ENCODE results near the gene ATG4C. TPM values are rescaled to one million over a fixed set of nuclear protein-coding genes. Genes with fewer than 3 reads are reported as not detected.

The ATG4C gene
- total RNA-seq, 1 experiment from 2014 or later, result 13.8 TPM

- H3K27ac ChIP-seq, result no peak overlapping the region
- no peak for DNase-seq
- CTCF ChIA-PET, result interaction anchor here (0.6 to 1.7 kb wide), 2 partner anchors 237 to 508 kb away, joined by 9 to 13 read pairs; no protein-coding TSS in a partner anchor
- intact Hi-C loops (cut with micrococcal nuclease; ENCODE audit: unreplicated experiment), result loop anchor here (5.0 to 10.0 kb wide), 3 partner anchors 340 to 663 kb away; no protein-coding TSS in a partner anchor
- POLR2A ChIA-PET (ENCODE audit: unreplicated experiment), result no interaction called here
- no peak overlapping the region for H3K4me3 ChIP-seq
- no peak for TF ChIP-seq EZH2 (IDR thresholded peaks at IDR 0.05; ENCODE audit: low read depth)
- no peak for TF ChIP-seq CTCF (conservative IDR thresholded peaks at IDR 0.05)
- H3K27me3 ChIP-seq (ENCODE audit: insufficient read depth, low read depth), result no peaks in the 10 kb centered on the region
- BruUV-seq (replicated peaks), result no TSS peak
- H2AFZ ChIP-seq, result no peak overlapping the region
- no peaks in the 10 kb centered on the region for H3K9me3 ChIP-seq (ENCODE audit: insufficient read depth, low read depth)
- H3K36me3 ChIP-seq (ENCODE audit: low read depth), result no peaks in the 10 kb centered on the region
- no peak overlapping the region for H3K4me2 ChIP-seq
- H3K9me2 ChIP-seq (ENCODE audit: insufficient read depth), result no peaks in the 10 kb centered on the region
- H3F3A ChIP-seq (ENCODE audit: insufficient read depth, low read depth), result no peaks in the 10 kb centered on the region
- H3K4me1 ChIP-seq (replicated peaks; ENCODE audit: insufficient read depth), result no peaks in the 10 kb centered on the region
- H3K79me2 ChIP-seq (ENCODE audit: low read depth), result no peaks in the 10 kb centered on the region
- no peaks in the 10 kb centered on the region for H4K20me1 ChIP-seq (ENCODE audit: insufficient read depth)
Observed at GRCh38 chr1:62744611-62745577, 39.0 kb upstream of the ATG4C start.

GRCh38 chr1:62746086-62746808 is 37.7 kb upstream of the ATG4C start:
- BruUV-seq (replicated peaks), result no TSS peak
- intact Hi-C loops (cut with micrococcal nuclease; ENCODE audit: unreplicated experiment), result loop anchor here (1.0 to 10.0 kb wide), 5 partner anchors 238 to 664 kb away; no protein-coding TSS in a partner anchor
- Histone ChIP-seq H4K20me1 (ENCODE audit: insufficient read depth) (no peaks in the 10 kb centered on the region), H3F3A (ENCODE audit: insufficient read depth, low read depth) (no peaks in the 10 kb centered on the region), H3K27me3 (ENCODE audit: insufficient read depth, low read depth) (no peaks in the 10 kb centered on the region), H3K4me3 (peak overlapping the region; percentile 38; the same call in 1 of the 2 replicates), H3K4me1 (replicated peaks; ENCODE audit: insufficient read depth) (no peaks in the 10 kb centered on the region), H2AFZ (peak overlapping the region; percentile 81), H3K79me2 (ENCODE audit: low read depth) (no peaks in the 10 kb centered on the region), H3K9me3 (ENCODE audit: insufficient read depth, low read depth) (no peaks in the 10 kb centered on the region), H3K9me2 (ENCODE audit: insufficient read depth) (no peaks in the 10 kb centered on the region), H3K4me2 (peak overlapping the region; percentile 61), H3K36me3 (ENCODE audit: low read depth) (no peaks in the 10 kb centered on the region), H3K27ac (no peak overlapping the region)
- ChIA-PET POLR2A (ENCODE audit: unreplicated experiment) (interaction anchor here (0.6 kb wide), 1 partner anchor 648 kb away, joined by 4 read pairs; no protein-coding TSS in a partner anchor), CTCF (interaction anchor here (0.6 to 1.7 kb wide), 6 partner anchors 14 to 510 kb away, joined by 3 to 13 read pairs (median 3); no protein-coding TSS in a partner anchor)
- no peak for TF ChIP-seq EZH2 (IDR thresholded peaks at IDR 0.05; ENCODE audit: low read depth)
- peak; percentile 73 for TF ChIP-seq CTCF (conservative IDR thresholded peaks at IDR 0.05)
- peak in 1 of 2 experiments; percentile 39 for DNase-seq

GRCh38 chr1:62746809-62747138 is 37.2 kb upstream of the ATG4C start:
- no peak for DNase-seq
- BruUV-seq (replicated peaks), result no TSS peak
- CTCF ChIA-PET, result interaction anchor here (0.9 to 1.7 kb wide), 3 partner anchors 13 to 238 kb away, joined by 3 to 13 read pairs (median 3); no protein-coding TSS in a partner anchor
- TF ChIP-seq CTCF (conservative IDR thresholded peaks at IDR 0.05), result no peak; the same call in 1 of the 2 replicates
- TF ChIP-seq EZH2 (IDR thresholded peaks at IDR 0.05; ENCODE audit: low read depth), result no peak
- Histone ChIP-seq H3K27ac (no peak overlapping the region), H3K4me1 (replicated peaks; ENCODE audit: insufficient read depth) (no peaks in the 10 kb centered on the region), H3K9me3 (ENCODE audit: insufficient read depth, low read depth) (no peaks in the 10 kb centered on the region), H3K79me2 (ENCODE audit: low read depth) (no peaks in the 10 kb centered on the region), H3K4me2 (no peak overlapping the region), H3K9me2 (ENCODE audit: insufficient read depth) (no peaks in the 10 kb centered on the region), H3K4me3 (no peak overlapping the region), H3K36me3 (ENCODE audit: low read depth) (no peaks in the 10 kb centered on the region), H3K27me3 (ENCODE audit: insufficient read depth, low read depth) (no peaks in the 10 kb centered on the region), H2AFZ (no peak overlapping the region), H3F3A (ENCODE audit: insufficient read depth, low read depth) (no peaks in the 10 kb centered on the region), H4K20me1 (ENCODE audit: insufficient read depth) (no peaks in the 10 kb centered on the region)
- POLR2A ChIA-PET (ENCODE audit: unreplicated experiment), result interaction anchor here (0.6 kb wide), 1 partner anchor 648 kb away, joined by 4 read pairs; no protein-coding TSS in a partner anchor
- intact Hi-C loops (cut with micrococcal nuclease; ENCODE audit: unreplicated experiment), result loop anchor here (1.0 to 10.0 kb wide), 5 partner anchors 238 to 664 kb away; no protein-coding TSS in a partner anchor

All from PC-9 (cell line).